ENCODE results near the gene MRPS6.

Gene MRPS6

GRCh38 chr21:34152500-34152899, 79.1 kb downstream of the MRPS6 start:
- TF ChIP-seq SIN3A (IDR thresholded peaks at IDR 0.05; ENCODE audit: borderline replicate concordance, insufficient read depth, low read length) (no peak), REST (IDR thresholded peaks at IDR 0.05; ENCODE audit: insufficient read depth in 1 of 2, low read depth in 2 of 2, low read length in 2 of 2) (no peak), TAF1 (IDR thresholded peaks at IDR 0.05; ENCODE audit: borderline replicate concordance, insufficient read depth, low read length) (no peak), POLR2AphosphoS5 (IDR thresholded peaks at IDR 0.05; ENCODE audit: low read depth, low read length) (no peak), FOXP2 (optimal IDR thresholded peaks at IDR 0.05; ENCODE audit: borderline replicate concordance, extremely low read depth, extremely low read length, insufficient read depth) (no peak)

- TF ChIP-seq REST (IDR thresholded peaks at IDR 0.05; ENCODE audit: insufficient read depth in 1 of 2, low read depth in 2 of 2, low read length in 2 of 2), result no peak
- TF ChIP-seq TAF1 (IDR thresholded peaks at IDR 0.05; ENCODE audit: borderline replicate concordance, insufficient read depth, low read length), result no peak
- TF ChIP-seq FOXP2 (optimal IDR thresholded peaks at IDR 0.05; ENCODE audit: borderline replicate concordance, extremely low read depth, extremely low read length, insufficient read depth), result no peak
- TF ChIP-seq SIN3A (IDR thresholded peaks at IDR 0.05; ENCODE audit: borderline replicate concordance, insufficient read depth, low read length), result no peak
These were observed 81.5 kb downstream of the MRPS6 start for GRCh38 chr21:34154878-34155277.

- TF ChIP-seq POLR2AphosphoS5 (IDR thresholded peaks at IDR 0.05; ENCODE audit: low read depth, low read length) (no peak), TAF1 (IDR thresholded peaks at IDR 0.05; ENCODE audit: borderline replicate concordance, insufficient read depth, low read length) (no peak), REST (IDR thresholded peaks at IDR 0.05; ENCODE audit: insufficient read depth in 1 of 2, low read depth in 2 of 2, low read length in 2 of 2) (no peak), FOXP2 (optimal IDR thresholded peaks at IDR 0.05; ENCODE audit: borderline replicate concordance, extremely low read depth, extremely low read length, insufficient read depth) (no peak), SIN3A (IDR thresholded peaks at IDR 0.05; ENCODE audit: borderline replicate concordance, insufficient read depth, low read length) (no peak)
These were observed 83.6 kb downstream of the MRPS6 start for GRCh38 chr21:34156957-34157356.

- TF ChIP-seq FOXP2 (optimal IDR thresholded peaks at IDR 0.05; ENCODE audit: borderline replicate concordance, extremely low read depth, extremely low read length, insufficient read depth), result no peak
- TF ChIP-seq POLR2AphosphoS5 (IDR thresholded peaks at IDR 0.05; ENCODE audit: low read depth, low read length), result no peak
- TF ChIP-seq TAF1 (IDR thresholded peaks at IDR 0.05; ENCODE audit: borderline replicate concordance, insufficient read depth, low read length), result no peak
- no peak for TF ChIP-seq REST (IDR thresholded peaks at IDR 0.05; ENCODE audit: insufficient read depth in 1 of 2, low read depth in 2 of 2, low read length in 2 of 2)
- no peak for TF ChIP-seq SIN3A (IDR thresholded peaks at IDR 0.05; ENCODE audit: borderline replicate concordance, insufficient read depth, low read length)
These were observed 84.1 kb downstream of the MRPS6 start for GRCh38 chr21:34157521-34157920.

All from PFSK-1 (cell line).